Stimulated activated CD8-positive, alpha-beta memory T cell treated with anti-CD3 and anti-CD28 coated beads, Interleukin-4, amount 100 ng/mL, for 48 hours (primary cell): ENCODE measurements around the gene PRDM2.

Source experiments
- DNase-seq: peaks from one replicate; pipeline ENCODE4 v3.0.0-alpha.2; 2020

Gene PRDM2

GRCh38 chr1:13818926-13819325 lies 118.9 kb downstream of the PRDM2 start:
- no peak for DNase-seq

- no peak for DNase-seq
Observed at GRCh38 chr1:13819642-13820041, 119.7 kb downstream of the PRDM2 start.

- no peak for DNase-seq
Observed at GRCh38 chr1:13820055-13820454, 120.1 kb downstream of the PRDM2 start.

GRCh38 chr1:13820456-13820855 lies 120.5 kb downstream of the PRDM2 start:
- DNase-seq = no peak

DNA sequence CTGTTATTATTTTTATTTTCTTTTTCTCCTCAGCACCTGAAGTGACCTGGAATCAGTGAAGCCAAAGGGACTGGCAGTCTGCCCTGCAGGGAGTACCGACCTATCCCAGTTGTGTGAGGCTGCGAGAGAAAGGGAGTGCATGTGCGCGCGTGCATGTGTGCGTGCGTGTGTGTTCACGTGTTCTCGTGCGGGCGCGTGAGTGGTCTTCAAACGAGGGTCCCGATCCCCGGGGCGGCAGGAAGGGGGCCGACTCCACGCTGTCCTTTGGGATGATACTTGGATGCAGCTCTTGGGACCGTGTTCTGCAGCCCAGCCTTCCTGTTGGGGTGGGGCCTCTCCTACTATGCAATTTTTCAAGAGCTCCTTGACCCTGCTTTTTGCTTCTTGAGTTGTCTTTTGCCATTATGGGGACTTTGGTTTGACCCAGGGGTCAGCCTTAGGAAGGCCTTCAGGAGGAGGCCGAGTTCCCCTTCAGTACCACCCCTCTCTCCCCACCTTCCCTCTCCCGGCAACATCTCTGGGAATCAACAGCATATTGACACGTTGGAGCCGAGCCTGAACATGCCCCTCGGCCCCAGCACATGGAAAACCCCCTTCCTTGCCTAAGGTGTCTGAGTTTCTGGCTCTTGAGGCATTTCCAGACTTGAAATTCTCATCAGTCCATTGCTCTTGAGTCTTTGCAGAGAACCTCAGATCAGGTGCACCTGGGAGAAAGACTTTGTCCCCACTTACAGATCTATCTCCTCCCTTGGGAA lies 123.3 kb downstream of the PRDM2 start:
- no peak for DNase-seq

DNA sequence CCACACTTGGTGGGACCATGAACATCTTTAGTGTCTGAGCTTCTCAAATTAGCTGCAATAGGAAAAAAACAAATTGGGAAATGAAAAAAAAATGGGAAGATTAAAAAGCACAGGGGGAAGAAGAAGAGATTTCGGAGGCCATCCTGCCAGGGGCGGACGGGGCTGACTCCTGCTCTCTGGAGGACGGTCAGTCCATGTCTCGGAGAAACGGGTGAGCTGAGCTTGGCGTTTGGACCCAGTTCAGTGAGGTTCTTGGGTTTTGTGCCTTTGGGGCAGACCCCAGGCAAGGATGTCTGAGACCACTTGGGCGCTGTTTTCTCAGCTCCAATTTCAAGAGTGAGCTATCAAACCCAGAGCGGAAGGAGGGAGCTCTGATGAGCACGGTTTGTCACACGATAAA lies 123.9 kb downstream of the PRDM2 start:
- no peak for DNase-seq

GRCh38 chr1:13824626-13825025 lies 124.6 kb downstream of the PRDM2 start:
- DNase-seq = no peak

DNA sequence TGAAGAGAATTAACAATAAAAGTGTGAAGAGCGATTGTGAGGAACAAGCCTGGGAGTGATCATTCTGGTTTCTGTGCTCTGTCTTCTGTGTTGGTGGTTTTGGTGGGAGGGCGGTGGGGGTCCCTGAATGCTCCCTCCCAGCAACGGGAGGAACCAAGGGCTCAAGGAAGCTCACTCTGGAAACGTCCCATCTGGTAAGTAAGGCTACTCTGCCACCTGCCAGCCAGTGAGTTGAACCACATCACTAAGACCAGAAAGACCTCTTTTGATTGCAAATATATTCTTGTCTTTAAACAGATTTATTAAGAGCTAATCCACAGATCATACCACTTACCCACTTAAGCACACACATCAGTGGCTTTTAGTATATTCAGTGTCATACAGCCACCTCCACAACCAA lies 125.0 kb downstream of the PRDM2 start:
- no peak for DNase-seq

DNA sequence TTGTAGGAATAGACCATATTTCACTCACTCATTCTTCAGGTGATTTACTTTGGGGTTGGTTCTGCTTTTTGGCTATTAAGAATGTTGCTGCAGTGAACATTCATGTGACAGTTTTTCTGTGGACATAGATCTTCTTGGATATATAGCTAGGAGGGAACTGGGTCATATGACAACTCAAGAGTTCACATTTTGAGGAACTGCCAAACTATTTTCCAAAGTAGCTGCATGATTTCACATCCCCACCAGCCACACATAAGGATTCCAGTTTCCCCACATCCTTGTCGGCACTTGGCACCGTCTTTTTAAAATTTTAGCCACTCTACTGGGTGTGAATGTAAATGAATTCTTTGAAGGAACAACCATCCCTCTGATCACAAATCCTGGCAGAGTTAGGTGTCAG lies 126.0 kb downstream of the PRDM2 start:
- DNase-seq = no peak

- no peak for DNase-seq
Observed at GRCh38 chr1:13826591-13826990, 126.6 kb downstream of the PRDM2 start.

DNA sequence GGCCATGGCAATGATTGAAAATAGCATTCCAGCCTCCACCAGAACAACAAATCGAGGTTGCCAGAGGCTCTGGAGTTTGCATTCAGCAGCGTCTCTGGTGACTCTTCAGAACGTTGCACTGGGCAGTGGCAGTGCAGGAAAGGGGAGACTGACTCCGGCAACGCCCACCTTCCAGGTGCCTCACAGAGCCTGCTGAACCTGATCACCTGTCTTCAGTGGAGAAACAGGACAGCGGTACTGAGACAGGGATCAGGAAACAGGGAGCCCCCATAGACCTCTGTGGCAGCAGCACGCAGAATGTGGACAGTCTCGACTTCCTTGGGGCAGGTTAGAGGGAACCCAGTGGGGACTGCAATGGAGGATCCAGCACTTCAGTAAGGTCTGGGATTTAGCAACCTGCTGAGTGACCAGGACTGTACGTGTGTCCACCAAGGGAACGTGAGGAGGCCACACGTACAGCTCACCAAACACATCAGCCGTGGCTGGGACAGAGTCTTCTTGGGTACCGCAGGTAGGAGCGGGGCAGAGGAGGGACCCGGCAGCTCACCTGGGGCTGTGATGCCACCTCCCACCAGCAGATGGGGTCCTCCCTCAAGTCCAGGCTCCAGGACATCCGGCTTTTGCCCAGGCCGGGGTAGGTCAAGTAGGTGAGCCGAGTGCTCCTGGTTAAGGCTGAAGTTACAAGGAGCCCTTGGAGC lies 128.6 kb downstream of the PRDM2 start:
- peak; percentile 68 for DNase-seq

- DNase-seq = no peak
Observed at GRCh38 chr1:13829152-13829769, 129.3 kb downstream of the PRDM2 start.

GRCh38 chr1:13830170-13830569 lies 130.2 kb downstream of the PRDM2 start:
- DNase-seq = no peak

DNA sequence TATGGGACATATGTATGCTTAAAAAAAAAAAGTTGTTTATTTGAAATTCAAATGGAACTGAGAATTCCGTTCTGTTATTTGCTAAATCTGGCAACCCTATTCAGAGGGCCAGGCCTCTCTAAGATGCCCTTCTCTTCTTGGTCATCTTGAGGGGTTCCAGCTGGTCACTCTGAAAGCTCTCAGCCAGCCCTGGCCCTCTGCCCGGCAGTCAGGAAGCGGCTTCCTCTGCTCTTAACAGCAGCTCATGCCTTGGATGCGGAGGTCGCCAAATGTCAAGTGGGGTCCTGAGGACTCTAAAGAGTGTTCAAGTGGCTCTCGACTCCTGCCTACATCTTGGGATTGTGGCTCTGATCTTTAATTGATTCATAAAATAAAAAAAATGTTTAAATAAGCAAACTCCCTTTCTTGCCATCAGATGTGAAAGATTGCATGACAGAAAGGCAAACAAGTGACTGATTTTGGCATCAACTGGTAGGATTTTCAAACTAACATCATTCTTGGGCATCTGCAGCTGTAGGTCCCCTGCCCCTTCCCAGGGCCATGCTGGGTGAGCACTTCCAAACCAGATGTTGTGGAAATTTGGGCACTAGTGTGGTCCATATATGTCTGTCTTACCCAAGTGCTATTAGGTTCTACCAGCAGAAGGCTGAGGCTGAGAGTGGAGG lies 130.8 kb downstream of the PRDM2 start:
- DNase-seq = no peak

- no peak for DNase-seq
Observed at GRCh38 chr1:13832100-13832499, 132.1 kb downstream of the PRDM2 start.

DNA sequence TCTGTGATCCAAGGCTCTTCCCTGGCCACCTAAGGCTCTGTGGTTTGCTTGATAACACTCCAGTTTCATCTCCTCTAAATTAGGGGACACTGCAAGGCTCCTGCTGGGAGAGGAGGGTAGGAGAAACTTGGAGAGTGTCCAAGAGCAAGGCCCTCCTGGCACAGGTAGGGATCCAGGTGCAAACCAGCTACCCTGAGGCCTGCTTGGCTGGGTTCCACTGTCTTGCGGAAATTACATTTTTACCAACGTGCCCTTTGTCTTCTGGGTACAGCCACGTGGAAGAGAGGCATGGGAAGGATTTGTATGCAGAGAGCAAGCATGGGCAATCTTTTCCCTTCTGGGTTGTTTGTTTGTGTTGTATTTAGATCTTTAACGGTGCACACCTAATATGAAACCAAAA lies 132.5 kb downstream of the PRDM2 start:
- DNase-seq = no peak

GRCh38 chr1:13836136-13836535 lies 136.1 kb downstream of the PRDM2 start:
- no peak for DNase-seq

DNA sequence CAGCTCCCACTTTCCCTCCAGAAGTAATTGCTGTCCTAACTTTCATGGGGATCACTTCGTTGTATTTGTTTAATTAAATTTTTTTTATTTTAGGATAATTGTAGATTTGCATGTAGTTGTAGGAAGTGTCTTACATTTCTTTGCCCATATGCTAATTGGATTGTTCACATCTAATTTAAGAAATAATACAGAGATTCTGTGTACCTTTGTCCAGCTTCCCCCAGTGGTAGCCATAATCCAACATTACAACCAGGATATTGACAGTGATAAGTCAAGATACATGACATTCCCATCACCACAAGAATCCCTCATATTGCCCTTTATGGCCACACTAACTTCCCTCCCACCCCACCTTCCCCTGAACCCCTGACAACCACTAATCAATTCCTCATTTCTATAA lies 136.6 kb downstream of the PRDM2 start:
- DNase-seq = no peak

DNA sequence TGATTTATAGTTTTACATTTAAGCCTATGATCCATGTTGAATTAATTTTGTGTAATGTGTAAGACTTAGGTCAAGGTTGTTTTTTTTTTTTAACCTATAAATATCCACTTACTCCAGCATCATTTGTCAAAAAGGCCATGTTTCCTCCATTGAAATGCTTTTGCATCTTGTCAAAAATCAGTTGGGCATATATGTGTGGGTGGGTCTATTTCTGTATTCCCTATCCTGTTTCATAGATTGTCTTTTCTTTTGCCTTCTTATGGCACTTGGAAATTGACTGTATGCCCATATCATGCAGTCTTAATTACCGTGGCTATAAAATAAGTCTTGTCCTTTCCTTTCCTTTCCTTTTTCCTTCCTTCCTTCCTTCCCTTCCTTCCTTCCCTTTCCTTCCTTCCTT lies 138.2 kb downstream of the PRDM2 start:
- DNase-seq = no peak

- DNase-seq = no peak
Observed at GRCh38 chr1:13842497-13842896, 142.5 kb downstream of the PRDM2 start.

- DNase-seq = no peak
Observed at GRCh38 chr1:13851726-13852125, 151.7 kb downstream of the PRDM2 start.

DNA sequence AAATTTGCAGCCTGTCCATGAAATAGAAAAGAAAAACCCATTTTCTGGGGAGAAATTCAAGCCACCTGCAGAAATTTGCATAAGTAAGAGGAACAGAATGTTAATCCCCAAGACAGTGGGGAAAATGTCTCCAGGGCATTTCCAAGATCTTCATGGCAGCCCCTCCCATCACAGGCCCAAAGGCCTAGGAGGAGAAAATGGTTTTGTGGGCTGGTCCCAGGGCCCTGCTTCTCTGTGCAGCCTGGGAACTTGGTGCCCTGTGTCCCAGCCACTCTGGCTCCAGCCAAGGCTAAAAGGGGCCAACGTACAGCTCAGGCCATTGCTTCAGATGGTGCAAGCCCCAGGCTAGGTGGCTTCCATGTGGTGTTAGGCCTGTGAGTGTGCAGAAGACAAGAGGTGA lies 155.6 kb downstream of the PRDM2 start:
- DNase-seq = no peak

DNA sequence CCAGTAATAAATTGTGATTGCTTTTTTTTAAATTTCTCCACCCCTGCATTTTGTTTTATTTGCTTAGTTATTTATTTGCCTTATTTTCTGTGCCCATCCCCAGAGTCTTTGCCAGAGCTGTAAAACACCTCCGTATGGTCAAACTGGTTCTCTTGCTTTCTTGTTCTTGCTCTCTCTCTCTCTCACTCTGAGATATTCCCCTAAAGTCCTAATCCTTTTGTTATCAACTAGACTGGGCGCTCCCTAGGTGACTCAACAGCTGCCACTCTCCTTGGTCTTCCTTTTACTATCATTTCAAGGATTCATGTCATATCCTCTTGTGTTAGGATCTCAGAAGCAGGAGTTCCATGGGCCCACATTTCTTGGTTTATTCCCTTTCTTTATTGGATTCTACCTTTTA lies 160.0 kb downstream of the PRDM2 start:
- no peak for DNase-seq

DNA sequence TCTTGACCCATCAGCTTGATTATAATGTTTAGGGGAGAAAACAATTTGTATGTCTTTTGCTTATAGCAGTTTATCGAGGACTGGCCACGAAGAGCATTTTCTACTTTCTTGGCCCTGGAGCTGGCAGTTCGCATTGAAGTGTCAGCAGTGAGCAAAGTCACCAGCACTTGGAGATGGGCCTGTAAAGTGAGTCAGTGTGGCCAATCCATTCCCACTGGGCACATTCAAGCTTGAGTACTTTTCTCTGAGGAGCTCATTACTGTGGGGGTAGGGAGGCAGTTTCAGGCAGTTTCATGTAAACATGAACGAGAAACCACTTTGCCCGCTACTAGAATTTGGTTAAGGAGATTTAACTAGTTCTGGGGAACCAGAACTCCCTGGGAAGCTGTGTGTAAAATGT lies 164.8 kb downstream of the PRDM2 start:
- DNase-seq = no peak
